Measurements from ENCODE around the gene ASS1. TPM values are rescaled to one million over a fixed set of nuclear protein-coding genes. Genes with fewer than 3 reads are reported as not detected.

The ASS1 gene
- polyA plus RNA-seq, 4 donors = 295 to 962 (median 408) TPM

DNA sequence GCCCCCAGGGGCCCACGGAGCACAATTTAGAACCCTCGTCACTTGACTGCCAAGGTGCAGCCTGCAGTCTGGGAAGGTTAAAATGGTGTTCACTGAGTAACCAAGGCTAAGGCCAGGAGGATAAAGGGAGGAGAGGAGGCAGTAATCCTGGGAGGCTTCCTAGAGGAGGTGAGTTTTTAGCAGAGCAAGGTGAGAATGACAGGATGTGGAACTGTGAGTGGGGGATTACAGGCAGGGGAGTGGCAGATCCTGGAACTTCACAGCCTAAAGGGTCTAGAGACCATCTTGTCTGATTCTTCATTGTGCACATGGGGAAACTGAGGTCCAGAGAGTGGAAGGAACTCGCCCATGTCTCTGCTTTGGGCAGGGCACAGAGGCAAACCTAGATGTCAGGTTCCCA lies 42.5 kb upstream of the ASS1 start:
- H3K4me1 ChIP-seq (ENCODE audit: control insufficient read depth in 3 of 3, insufficient read depth in 2 of 3, low read depth in 1 of 3, low read length in 2 of 3) = no peaks in the 10 kb centered on the region
- FAIRE-seq (no peak), DNase-seq (no peak)
- H3K27me3 ChIP-seq (ENCODE audit: control insufficient read depth in 3 of 3, insufficient read depth in 3 of 3, low read length in 3 of 3) = no peaks in the 10 kb centered on the region
- H3K36me3 ChIP-seq (ENCODE audit: control insufficient read depth in 3 of 3, insufficient read depth in 2 of 3, low read depth in 1 of 3, low read length in 3 of 3) = peaks cover 0 to 36% (median 0%) of the 10 kb centered on the region in 3 donors
- 84 to 91% (median 87%) methylated on average over 3 of the region's 3 CpGs for WGBS, 3 donors
- no peak overlapping the region for H3K27ac ChIP-seq (ENCODE audit: low read depth in 1 of 3, low read length in 2 of 3)
- no peaks in the 10 kb centered on the region for H3K9me3 ChIP-seq (ENCODE audit: control insufficient read depth in 2 of 2, insufficient read depth in 1 of 2, low read depth in 1 of 2, low read length in 1 of 2)
- no peak overlapping the region for H3K4me3 ChIP-seq (ENCODE audit: low read depth in 1 of 3, low read length in 3 of 3)

DNA sequence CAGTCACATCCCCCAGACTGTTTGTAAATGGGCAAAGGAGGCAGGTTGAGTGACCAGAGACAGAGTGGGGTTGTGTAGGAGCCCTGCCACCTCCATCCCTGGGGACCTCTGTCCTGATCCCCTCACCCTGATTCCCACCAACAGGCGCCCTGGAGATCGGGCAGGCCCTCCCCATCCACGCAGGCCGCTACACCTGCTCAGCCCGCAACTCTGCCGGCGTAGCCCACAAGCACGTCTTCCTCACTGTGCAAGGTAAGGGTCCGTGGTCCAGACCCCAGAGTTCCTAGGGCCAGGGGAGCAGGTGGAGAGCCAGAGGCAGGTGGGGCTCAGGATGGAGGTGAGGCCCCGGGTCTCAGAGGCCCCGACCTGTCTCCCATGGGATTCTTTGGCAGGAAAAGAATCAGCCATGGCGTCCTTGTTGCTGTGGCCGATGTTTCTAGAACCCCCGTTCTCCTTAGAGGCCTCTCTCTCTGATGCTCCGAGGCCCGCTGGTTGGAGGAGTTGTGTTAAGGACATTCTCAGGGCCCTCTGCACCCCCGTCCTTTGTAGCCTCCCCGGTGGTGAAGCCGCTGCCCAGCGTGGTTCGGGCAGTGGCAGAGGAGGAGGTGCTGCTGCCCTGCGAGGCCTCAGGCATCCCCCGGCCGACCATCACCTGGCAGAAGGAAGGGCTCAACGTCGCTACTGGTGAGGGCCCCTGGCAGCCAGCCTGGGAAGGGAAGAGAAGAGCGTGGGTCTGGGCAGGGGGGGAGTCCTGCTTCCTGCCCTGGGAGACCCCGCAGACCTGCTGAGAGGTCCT lies 41.9 kb upstream of the ASS1 start:
- WGBS, 3 donors = 88% methylated on average over 27 to 28 of the region's 28 CpGs
- no peaks in the 10 kb centered on the region for H3K4me1 ChIP-seq (ENCODE audit: control insufficient read depth in 3 of 3, insufficient read depth in 2 of 3, low read depth in 1 of 3, low read length in 2 of 3)
- no peak overlapping the region for H3K4me3 ChIP-seq (ENCODE audit: low read depth in 1 of 3, low read length in 3 of 3)
- H3K36me3 ChIP-seq (ENCODE audit: control insufficient read depth in 3 of 3, insufficient read depth in 2 of 3, low read depth in 1 of 3, low read length in 3 of 3) = peaks cover 0 to 37% (median 0%) of the 10 kb centered on the region in 3 donors
- no peak for FAIRE-seq
- no peaks in the 10 kb centered on the region for H3K9me3 ChIP-seq (ENCODE audit: control insufficient read depth in 2 of 2, insufficient read depth in 1 of 2, low read depth in 1 of 2, low read length in 1 of 2)
- H3K27ac ChIP-seq (ENCODE audit: low read depth in 1 of 3, low read length in 2 of 3) = no peak overlapping the region
- DNase-seq = no peak
- no peaks in the 10 kb centered on the region for H3K27me3 ChIP-seq (ENCODE audit: control insufficient read depth in 3 of 3, insufficient read depth in 3 of 3, low read length in 3 of 3)

DNA sequence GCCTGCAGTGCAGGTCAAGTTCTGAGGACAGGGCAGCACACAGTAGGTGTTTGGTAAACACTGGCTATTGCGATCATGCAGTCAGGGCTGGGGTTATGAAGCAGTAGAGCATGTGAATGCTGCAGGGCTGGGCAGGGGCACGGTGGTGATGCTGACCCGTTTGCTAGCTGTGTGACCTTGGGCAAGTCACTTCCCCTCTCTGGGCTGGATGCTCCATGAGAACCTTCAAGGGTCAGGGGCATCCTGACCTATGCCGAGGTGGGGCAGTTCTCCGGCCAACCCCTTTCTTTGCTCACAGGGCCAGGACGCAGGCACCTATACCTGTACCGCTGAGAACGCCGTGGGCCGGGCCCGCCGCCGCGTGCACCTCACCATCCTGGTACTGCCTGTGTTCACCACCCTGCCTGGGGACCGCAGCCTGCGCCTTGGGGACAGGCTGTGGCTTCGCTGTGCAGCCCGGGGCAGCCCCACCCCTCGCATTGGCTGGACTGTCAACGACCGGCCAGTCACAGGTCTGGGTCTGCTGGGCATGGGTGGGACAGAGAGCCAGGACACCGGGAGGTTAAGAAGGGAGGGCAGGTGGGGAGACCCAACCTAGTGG lies 39.0 kb upstream of the ASS1 start:
- H3K36me3 ChIP-seq (ENCODE audit: control insufficient read depth in 3 of 3, insufficient read depth in 2 of 3, low read depth in 1 of 3, low read length in 3 of 3) = peaks cover 0 to 48% (median 0%) of the 10 kb centered on the region in 3 donors
- no peak for DNase-seq
- H3K4me1 ChIP-seq (ENCODE audit: control insufficient read depth in 3 of 3, insufficient read depth in 2 of 3, low read depth in 1 of 3, low read length in 2 of 3) = peaks cover 0 to 5% (median 0%) of the 10 kb centered on the region in 3 donors
- H3K27ac ChIP-seq (ENCODE audit: low read depth in 1 of 3, low read length in 2 of 3) = no peak overlapping the region
- H3K4me3 ChIP-seq (ENCODE audit: low read depth in 1 of 3, low read length in 3 of 3) = no peak overlapping the region
- H3K27me3 ChIP-seq (ENCODE audit: control insufficient read depth in 3 of 3, insufficient read depth in 3 of 3, low read length in 3 of 3) = no peaks in the 10 kb centered on the region
- no peaks in the 10 kb centered on the region for H3K9me3 ChIP-seq (ENCODE audit: control insufficient read depth in 2 of 2, insufficient read depth in 1 of 2, low read depth in 1 of 2, low read length in 1 of 2)
- FAIRE-seq = no peak
- 93 to 94% (median 93%) methylated on average over 22 of the region's 22 CpGs for WGBS, 3 donors

DNA sequence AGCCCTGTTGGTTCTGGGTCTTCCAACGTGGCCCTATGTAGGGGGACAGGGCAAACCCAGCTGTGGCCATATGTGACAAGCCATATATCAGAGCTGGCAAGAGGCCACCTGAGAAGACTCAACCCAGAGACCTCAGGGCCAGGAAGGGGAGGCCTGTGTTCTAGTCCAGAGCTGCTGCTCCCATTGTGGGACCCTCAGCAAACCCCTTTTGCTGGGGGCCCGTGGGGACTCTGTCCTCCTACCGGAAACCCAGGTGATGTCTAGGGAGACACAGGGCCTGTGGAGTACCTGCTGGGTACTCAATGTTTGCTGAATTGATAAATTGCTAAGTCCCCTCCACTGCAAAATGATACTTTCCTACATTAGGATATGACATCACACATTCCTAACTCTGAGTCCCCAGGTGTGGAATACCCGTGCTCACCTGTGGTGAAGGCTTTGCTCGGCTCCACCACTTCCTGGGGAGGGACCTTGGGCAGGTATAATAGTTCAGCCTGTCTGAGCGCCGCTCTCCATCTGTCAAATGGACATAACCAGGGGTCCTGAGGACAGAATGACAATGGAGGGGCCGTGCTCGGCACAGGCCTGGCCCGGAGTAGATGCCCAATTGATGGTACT lies 38.4 kb upstream of the ASS1 start:
- Histone ChIP-seq H3K4me3 (ENCODE audit: low read depth in 1 of 3, low read length in 3 of 3) (no peak overlapping the region), H3K9me3 (ENCODE audit: control insufficient read depth in 2 of 2, insufficient read depth in 1 of 2, low read depth in 1 of 2, low read length in 1 of 2) (no peaks in the 10 kb centered on the region), H3K4me1 (ENCODE audit: control insufficient read depth in 3 of 3, insufficient read depth in 2 of 3, low read depth in 1 of 3, low read length in 2 of 3) (peaks cover 0 to 11% (median 0%) of the 10 kb centered on the region in 3 donors), H3K27ac (ENCODE audit: low read depth in 1 of 3, low read length in 2 of 3) (no peak overlapping the region), H3K36me3 (ENCODE audit: control insufficient read depth in 3 of 3, insufficient read depth in 2 of 3, low read depth in 1 of 3, low read length in 3 of 3) (peaks cover 0 to 46% (median 0%) of the 10 kb centered on the region in 3 donors), H3K27me3 (ENCODE audit: control insufficient read depth in 3 of 3, insufficient read depth in 3 of 3, low read length in 3 of 3) (no peaks in the 10 kb centered on the region)
- 81 to 86% (median 83%) methylated on average over 10 of the region's 10 CpGs for WGBS, 3 donors
- FAIRE-seq (no peak), DNase-seq (no peak)

DNA sequence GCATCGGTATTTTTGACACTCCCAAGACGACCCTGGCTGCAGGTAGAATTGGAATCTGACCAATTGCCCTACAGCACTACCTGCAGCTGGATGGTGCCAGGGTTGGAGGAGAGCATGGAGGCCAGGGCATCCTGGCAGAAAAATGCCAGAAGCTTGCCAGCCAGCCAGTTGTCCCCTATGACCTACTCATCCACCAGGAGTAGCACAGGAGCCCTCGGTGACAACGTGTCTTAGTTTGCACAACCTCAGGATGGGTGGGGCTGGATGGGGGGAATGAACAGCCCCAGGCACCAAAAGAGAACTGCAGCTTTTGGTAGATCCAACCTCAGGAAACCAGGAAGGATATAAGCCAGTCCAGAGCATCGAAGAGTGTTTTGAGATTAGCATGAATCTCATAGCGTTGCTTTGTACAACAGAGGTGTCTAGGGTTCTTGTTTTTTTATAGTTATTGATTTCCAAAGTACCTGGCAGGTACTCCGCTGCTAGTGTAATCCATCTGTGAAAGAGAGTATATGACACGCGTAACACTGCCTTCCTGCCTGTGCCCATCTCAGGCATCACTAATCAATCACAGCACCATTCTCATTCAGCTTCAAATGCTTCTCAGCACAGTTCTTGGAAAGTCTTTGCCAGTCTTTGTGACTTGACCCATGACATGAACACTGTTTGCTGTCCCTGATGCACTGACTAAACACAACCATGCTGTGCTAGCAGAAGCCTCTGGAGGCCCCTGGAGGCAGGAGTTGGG lies 36.7 kb upstream of the ASS1 start:
- 62 to 78% (median 77%) methylated on average over 9 of the region's 9 CpGs for WGBS, 3 donors
- H3K4me3 ChIP-seq (ENCODE audit: low read depth in 1 of 3, low read length in 3 of 3) = no peak overlapping the region
- no peaks in the 10 kb centered on the region for H3K27me3 ChIP-seq (ENCODE audit: control insufficient read depth in 3 of 3, insufficient read depth in 3 of 3, low read length in 3 of 3)
- no peak for DNase-seq
- peaks cover 0 to 42% (median 0%) of the 10 kb centered on the region in 3 donors for H3K36me3 ChIP-seq (ENCODE audit: control insufficient read depth in 3 of 3, insufficient read depth in 2 of 3, low read depth in 1 of 3, low read length in 3 of 3)
- no peak overlapping the region for H3K27ac ChIP-seq (ENCODE audit: low read depth in 1 of 3, low read length in 2 of 3)
- H3K9me3 ChIP-seq (ENCODE audit: control insufficient read depth in 2 of 2, insufficient read depth in 1 of 2, low read depth in 1 of 2, low read length in 1 of 2) = no peaks in the 10 kb centered on the region
- no peak for FAIRE-seq
- peaks cover 0 to 20% (median 0%) of the 10 kb centered on the region in 3 donors for H3K4me1 ChIP-seq (ENCODE audit: control insufficient read depth in 3 of 3, insufficient read depth in 2 of 3, low read depth in 1 of 3, low read length in 2 of 3)

DNA sequence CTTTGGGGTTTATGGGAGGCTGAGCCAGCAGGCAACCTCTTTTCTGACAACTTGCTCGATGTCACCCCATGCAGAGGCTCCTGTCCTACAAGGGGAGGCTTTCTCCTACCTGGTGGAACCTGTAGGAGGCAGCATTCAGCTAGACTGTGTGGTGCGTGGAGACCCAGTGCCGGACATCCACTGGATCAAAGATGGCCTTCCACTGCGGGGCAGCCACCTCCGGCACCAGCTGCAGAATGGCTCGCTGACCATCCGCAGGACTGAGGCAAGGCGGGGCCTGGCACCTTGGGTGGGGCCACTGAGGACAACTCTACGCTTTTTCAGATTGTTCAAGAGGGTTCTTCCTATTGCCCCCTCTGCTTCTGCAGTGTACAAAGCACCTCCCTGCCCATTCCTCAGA lies 36.1 kb upstream of the ASS1 start:
- Histone ChIP-seq H3K4me1 (ENCODE audit: control insufficient read depth in 3 of 3, insufficient read depth in 2 of 3, low read depth in 1 of 3, low read length in 2 of 3) (peaks cover 0 to 20% (median 0%) of the 10 kb centered on the region in 3 donors), H3K27me3 (ENCODE audit: control insufficient read depth in 3 of 3, insufficient read depth in 3 of 3, low read length in 3 of 3) (no peaks in the 10 kb centered on the region), H3K36me3 (ENCODE audit: control insufficient read depth in 3 of 3, insufficient read depth in 2 of 3, low read depth in 1 of 3, low read length in 3 of 3) (peaks cover 0 to 41% (median 0%) of the 10 kb centered on the region in 3 donors), H3K4me3 (ENCODE audit: low read depth in 1 of 3, low read length in 3 of 3) (no peak overlapping the region), H3K9me3 (ENCODE audit: control insufficient read depth in 2 of 2, insufficient read depth in 1 of 2, low read depth in 1 of 2, low read length in 1 of 2) (no peaks in the 10 kb centered on the region), H3K27ac (ENCODE audit: low read depth in 1 of 3, low read length in 2 of 3) (no peak overlapping the region)
- 81 to 93% (median 89%) methylated on average over 7 to 9 of the region's 9 CpGs for WGBS, 3 donors
- no peak for DNase-seq
- FAIRE-seq = no peak

DNA sequence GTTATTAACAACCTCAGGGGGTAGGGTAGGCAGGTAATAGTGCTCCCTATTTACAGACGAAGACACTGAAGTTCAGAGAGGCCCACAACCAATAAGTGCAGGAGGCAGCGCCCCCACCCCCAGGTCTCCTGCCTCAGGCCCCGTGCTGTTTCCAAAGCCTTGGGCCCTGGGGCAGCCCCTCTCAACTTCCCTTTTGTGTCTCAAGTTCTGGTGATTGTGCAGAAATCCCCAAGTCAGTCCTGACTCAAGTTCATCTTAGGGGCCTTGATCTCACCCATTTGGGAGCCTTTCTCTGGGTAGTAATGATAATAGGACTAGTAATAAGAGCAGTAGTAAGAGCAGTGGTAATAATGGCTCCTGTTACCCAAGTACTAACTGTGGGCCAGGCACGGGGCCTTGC lies 35.5 kb upstream of the ASS1 start:
- Histone ChIP-seq H3K27ac (ENCODE audit: low read depth in 1 of 3, low read length in 2 of 3) (no peak overlapping the region), H3K36me3 (ENCODE audit: control insufficient read depth in 3 of 3, insufficient read depth in 2 of 3, low read depth in 1 of 3, low read length in 3 of 3) (peaks cover 0 to 45% (median 0%) of the 10 kb centered on the region in 3 donors), H3K4me1 (ENCODE audit: control insufficient read depth in 3 of 3, insufficient read depth in 2 of 3, low read depth in 1 of 3, low read length in 2 of 3) (peaks cover 0 to 20% (median 0%) of the 10 kb centered on the region in 3 donors), H3K9me3 (ENCODE audit: control insufficient read depth in 2 of 2, insufficient read depth in 1 of 2, low read depth in 1 of 2, low read length in 1 of 2) (no peaks in the 10 kb centered on the region), H3K27me3 (ENCODE audit: control insufficient read depth in 3 of 3, insufficient read depth in 3 of 3, low read length in 3 of 3) (no peaks in the 10 kb centered on the region), H3K4me3 (ENCODE audit: low read depth in 1 of 3, low read length in 3 of 3) (no peak overlapping the region)
- DNase-seq (no peak), FAIRE-seq (no peak)
- WGBS, 3 donors = 68 to 70% (median 69%) methylated on average over 4 of the region's 4 CpGs

DNA sequence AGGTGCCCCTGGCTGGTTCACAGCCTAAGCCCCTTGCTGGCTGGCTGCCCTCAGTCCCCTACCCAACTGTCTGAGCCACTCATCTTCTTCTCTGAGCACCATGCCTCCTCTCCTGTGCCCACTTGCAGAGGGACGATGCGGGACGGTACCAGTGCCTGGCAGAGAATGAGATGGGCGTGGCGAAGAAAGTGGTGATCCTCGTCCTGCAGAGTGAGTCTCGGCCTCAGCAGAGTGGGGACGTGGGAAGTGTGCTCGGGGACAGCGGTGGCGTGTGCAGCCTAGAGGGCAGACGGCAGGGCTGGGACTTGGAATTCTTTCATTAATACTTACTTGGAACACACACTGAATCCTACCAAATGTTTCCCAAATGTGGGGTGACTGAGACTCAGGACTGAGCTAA lies 34.3 kb upstream of the ASS1 start:
- 58 to 80% (median 70%) methylated on average over 12 of the region's 12 CpGs for WGBS, 3 donors
- DNase-seq (no peak), FAIRE-seq (no peak)
- Histone ChIP-seq H3K27ac (ENCODE audit: low read depth in 1 of 3, low read length in 2 of 3) (peak overlapping the region in 1 of 3 donors; percentile 36), H3K36me3 (ENCODE audit: control insufficient read depth in 3 of 3, insufficient read depth in 2 of 3, low read depth in 1 of 3, low read length in 3 of 3) (peaks cover 0 to 35% (median 0%) of the 10 kb centered on the region in 3 donors), H3K4me3 (ENCODE audit: low read depth in 1 of 3, low read length in 3 of 3) (no peak overlapping the region), H3K9me3 (ENCODE audit: control insufficient read depth in 2 of 2, insufficient read depth in 1 of 2, low read depth in 1 of 2, low read length in 1 of 2) (no peaks in the 10 kb centered on the region), H3K27me3 (ENCODE audit: control insufficient read depth in 3 of 3, insufficient read depth in 3 of 3, low read length in 3 of 3) (no peaks in the 10 kb centered on the region), H3K4me1 (ENCODE audit: control insufficient read depth in 3 of 3, insufficient read depth in 2 of 3, low read depth in 1 of 3, low read length in 2 of 3) (peaks cover 0 to 22% (median 0%) of the 10 kb centered on the region in 3 donors)

All from small intestine (tissue), 7 donors.